SK-N-SH (cell line): ENCODE measurements around the gene ATG16L1. TPM values are rescaled to one million over a fixed set of nuclear protein-coding genes. Genes with fewer than 3 reads are reported as not detected.
A peak's percentile ranks its signal among the peaks of the same experiment; 100 is the strongest.

Experiments
- CTCF ChIA-PET: fragments of 300-600, 350-600 bp; formaldehyde crosslinking; extraction: SDS; loops from one replicate; lab custom pipeline; 2021; lab: Yijun Ruan, JAX
- POLR2A ChIA-PET: fragments of 350-600 bp; sonication (Branson Sonifier 250); formaldehyde crosslinking; extraction: SDS; loops from one replicate; lab custom pipeline; 2020; ENCODE audit warnings: antibody characterized with exemption, inconsistent platforms; lab: Yijun Ruan, JAX
- DNase-seq: peaks from one replicate; pipeline ENCODE4 v3.0.0; 2012
- H2AFZ ChIP-seq: fragments of 200-600 bp; sonication (generic); 2 replicates; pipeline ENCODE4 v1.8.1; 2016; ENCODE audit warnings: antibody characterized with exemption, mild to moderate bottlenecking, low read depth
- H3F3A ChIP-seq: fragments of 200-600 bp; sonication (generic); replicated peaks from 2 replicates; pipeline ENCODE3; 2016; ENCODE audit warnings: antibody characterized with exemption, mild to moderate bottlenecking; ENCODE audit not compliant: insufficient read depth
- H3K27ac ChIP-seq, 2 experiments: fragments of 200-500 bp in 1 of 2; fragments of 200-600 bp in 1 of 2; sonication (Bioruptor generic) in 1 of 2; sonication (generic), shearing (Covaris generic) in 1 of 2; 2 replicates each; pipeline versions ENCODE4 v1.5.1 to v1.6.1; 2014 to 2016; ENCODE audit warnings: low read depth in 2 of 2, inconsistent platforms in 1 of 2, low read length in 1 of 2, mild to moderate bottlenecking in 1 of 2, mixed read lengths in 1 of 2
- H3K27me3 ChIP-seq: fragments of 200-600 bp; sonication (generic), shearing (Covaris generic); 2 replicates; pipeline ENCODE4 v1.6.1; 2016; ENCODE audit warnings: mixed run types; ENCODE audit not compliant: insufficient read depth
- H3K36me3 ChIP-seq, 2 experiments: fragments of 200-500 bp in 1 of 2; fragments of 200-600 bp in 1 of 2; sonication (Bioruptor generic) in 1 of 2; sonication (generic) in 1 of 2; replicated peaks in 1 of 2; 2 replicates each; pipeline versions ENCODE3 to v1.5.1; 2014 to 2016; ENCODE audit warnings: low read length in 1 of 2, mild to moderate bottlenecking in 1 of 2; ENCODE audit not compliant: insufficient read depth in 2 of 2, control insufficient read depth in 1 of 2
- H3K4me1 ChIP-seq, 2 experiments: fragments of 200-500 bp in 1 of 2; fragments of 200-600 bp in 1 of 2; sonication (Bioruptor generic) in 1 of 2; sonication (generic), shearing (Covaris generic) in 1 of 2; 2 replicates each; pipeline versions ENCODE4 v1.5.1 to v1.6.1; 2014 to 2016; ENCODE audit warnings: low read depth in 1 of 2, low read length in 1 of 2, mixed run types in 1 of 2; ENCODE audit not compliant: insufficient read depth in 2 of 2, control insufficient read depth in 1 of 2
- H3K4me2 ChIP-seq: fragments of 200-600 bp; sonication (generic), shearing (Covaris generic); 2 replicates; pipeline ENCODE4 v1.6.1; 2017; ENCODE audit warnings: mixed run types
- H3K4me3 ChIP-seq, 2 experiments: fragments of 200-500 bp in 1 of 2; fragments of 200-600 bp in 1 of 2; sonication (Bioruptor generic) in 1 of 2; sonication (generic), shearing (Covaris generic) in 1 of 2; 2 replicates each; pipeline versions ENCODE4 v1.5.1 to v1.8.1; 2014 to 2016; ENCODE audit warnings: low read depth in 2 of 2, inconsistent platforms in 1 of 2, low read length in 1 of 2, mild to moderate bottlenecking in 1 of 2, mixed read lengths in 1 of 2, moderate library complexity in 1 of 2
- H3K79me2 ChIP-seq: fragments of 200-600 bp; sonication (generic); 2 replicates; pipeline ENCODE4 v1.8.1; 2017; ENCODE audit warnings: mild to moderate bottlenecking; ENCODE audit not compliant: insufficient read depth
- H3K9ac ChIP-seq: fragments of 200-600 bp; sonication (generic); 2 replicates; pipeline ENCODE4 v1.6.1; 2017; ENCODE audit warnings: mixed run types
- H3K9me2 ChIP-seq: fragments of 200-600 bp; sonication (generic); 2 replicates; pipeline ENCODE4 v1.6.1; 2017; ENCODE audit warnings: mixed run types
- H3K9me3 ChIP-seq: fragments of 200-600 bp; sonication (generic); 2 replicates; pipeline ENCODE4 v1.6.1; 2017; ENCODE audit warnings: mixed run types, mild to moderate bottlenecking, moderate library complexity
- H4K20me1 ChIP-seq: fragments of 200-600 bp; sonication (generic); 2 replicates; pipeline ENCODE4 v1.6.1; 2017; ENCODE audit warnings: mild to moderate bottlenecking, mixed run types; ENCODE audit not compliant: insufficient read depth
- CHD2 ChIP-seq: fragments of 150-350 bp; IDR thresholded peaks from 2 replicates; pipeline ENCODE4 v1.6.1; 2018; ENCODE audit warnings: low read length; ENCODE audit not compliant: partially characterized antibody
- CTCF ChIP-seq: fragments of 200-600 bp; sonication (generic); IDR thresholded peaks from 2 replicates; pipeline ENCODE4 v1.6.1; 2017; ENCODE audit warnings: antibody characterized with exemption, mild to moderate bottlenecking, moderate library complexity
- ELF1 ChIP-seq: IDR thresholded peaks from 2 replicates; pipeline ENCODE4 v1.4.0; 2012
- EP300 ChIP-seq, 2 experiments: IDR thresholded peaks; 2 replicates each; pipeline versions ENCODE4 v1.4.0 to v1.6.1; 2012; ENCODE audit warnings: borderline replicate concordance in 1 of 2, low read depth in 1 of 2, low read length in 1 of 2
- FOSL2 ChIP-seq: IDR thresholded peaks from 2 replicates; pipeline ENCODE4 v1.4.0; 2012; ENCODE audit warnings: low read depth, mild to moderate bottlenecking, moderate library complexity, borderline replicate concordance
- FOXJ3 ChIP-seq: sonication (generic); formaldehyde crosslinking; IDR thresholded peaks from 2 replicates; pipeline ENCODE4 v1.5.1; 2020; ENCODE audit warnings: mild to moderate bottlenecking, missing genetic modification reagents
- GABPA ChIP-seq: IDR thresholded peaks from 2 replicates; pipeline ENCODE4 v1.4.0; 2012; ENCODE audit warnings: low read depth, mild to moderate bottlenecking
- GATA2 ChIP-seq: sonication (generic); formaldehyde crosslinking; IDR thresholded peaks from 2 replicates; pipeline ENCODE4 v1.5.0; 2020; ENCODE audit warnings: mild to moderate bottlenecking, missing genetic modification reagents
- JUND ChIP-seq: IDR thresholded peaks from 2 replicates; pipeline ENCODE4 v1.4.0; 2012
- MXI1 ChIP-seq: IDR thresholded peaks from 2 replicates; pipeline ENCODE4 v1.6.1; 2012; ENCODE audit warnings: mild to moderate bottlenecking, low read depth, low read length, improper control_type of control experiment
- NFIC ChIP-seq: IDR thresholded peaks from 2 replicates; pipeline ENCODE4 v1.4.0; 2012; ENCODE audit warnings: borderline replicate concordance
- PBX3 ChIP-seq: IDR thresholded peaks from 2 replicates; pipeline ENCODE4; 2012
- RAD21 ChIP-seq: IDR thresholded peaks from 2 replicates; pipeline ENCODE4 v1.6.1; 2012; ENCODE audit warnings: mild to moderate bottlenecking, low read length
- REST ChIP-seq: IDR thresholded peaks from 2 replicates; pipeline ENCODE4 v1.6.1; 2012; ENCODE audit warnings: mild to moderate bottlenecking, low read depth, low read length, moderate library complexity
- RFX5 ChIP-seq: IDR thresholded peaks from 2 replicates; pipeline ENCODE4 v1.6.1; 2012; ENCODE audit warnings: mild to moderate bottlenecking, improper control_type of control experiment, low read length
- SIN3A ChIP-seq: IDR thresholded peaks from 2 replicates; pipeline ENCODE4 v1.6.1; 2012; ENCODE audit warnings: low read depth, mild to moderate bottlenecking, low read length, moderate library complexity, borderline replicate concordance
- SMC3 ChIP-seq: IDR thresholded peaks from 2 replicates; pipeline ENCODE4 v1.6.1; 2012; ENCODE audit warnings: low read depth, low read length, improper control_type of control experiment
- TCF12 ChIP-seq: IDR thresholded peaks from 2 replicates; pipeline ENCODE4 v1.4.0; 2012
- WGBS: methylation state at CpG from one replicate; pipeline ENCODE4 v1.1.6; 2017; ENCODE audit warnings: low lambda C conversion rate; 5-methylcytosine and 5-hydroxymethylcytosine counted together
- polyA plus RNA-seq, 3 experiments: library from polyadenylated mRNA; depleted of rRNA; stranded (reverse); fragments of >200 nt; gene quantifications; 2 replicates each; pipeline ENCODE4 v1.2.3, GENCODE V29; 2012

ATG16L1 gene
- polyA plus RNA-seq, 1 of the 3 experiments (the other 2 are of a cell fraction): 22.2 TPM

- no peak overlapping the region for H2AFZ ChIP-seq
- CTCF ChIA-PET: interaction anchor here (1.0 to 2.0 kb wide), 3 partner anchors 10 to 357 kb away, joined by 3 to 6 read pairs (median 3); no protein-coding TSS in a partner anchor
- no peak for TF ChIP-seq SIN3A
- TF ChIP-seq MXI1: no peak
- no peak for TF ChIP-seq PBX3
- TF ChIP-seq REST: no peak
- TF ChIP-seq CHD2: no peak
- TF ChIP-seq RFX5: no peak
- no peak for TF ChIP-seq NFIC
- no peak for TF ChIP-seq JUND
- no peak for TF ChIP-seq RAD21
- no peak for TF ChIP-seq EP300 (IDR thresholded peaks at IDR 0.05; ENCODE audit: borderline replicate concordance in 1 of 2, low read depth in 1 of 2, low read length in 1 of 2)
- TF ChIP-seq SMC3: no peak
- TF ChIP-seq FOXJ3 (CRISPR knock-in tag): no peak
- TF ChIP-seq CTCF: no peak
- no peak for TF ChIP-seq TCF12
- no peak for TF ChIP-seq ELF1
- TF ChIP-seq FOSL2: no peak
- no peak for TF ChIP-seq GATA2 (CRISPR knock-in tag)
- TF ChIP-seq GABPA: no peak
- H3F3A ChIP-seq: peaks cover 13% of the 10 kb centered on the region
- no peaks in the 10 kb centered on the region for H3K9me2 ChIP-seq
- POLR2A ChIA-PET: no interaction called here
- H3K4me1 ChIP-seq: peaks cover 4 to 30% of the 10 kb centered on the region in 2 experiments; a peak in 3 of 4 replicates
- DNase-seq: no peak
- no peaks in the 10 kb centered on the region for H3K9me3 ChIP-seq
- H4K20me1 ChIP-seq: peaks cover 13% of the 10 kb centered on the region; the same call in 1 of the 2 replicates
- 87% methylated on average over 8 of the region's 8 CpGs for WGBS
- H3K4me3 ChIP-seq: no peak overlapping the region
- H3K79me2 ChIP-seq: no peaks in the 10 kb centered on the region
- no peak overlapping the region for H3K9ac ChIP-seq
- no peak overlapping the region for H3K27ac ChIP-seq
- H3K4me2 ChIP-seq: 0 out of 2 replicates have a peak overlapping the region, but pooled peaks have one; percentile 68
- no peaks in the 10 kb centered on the region for H3K36me3 ChIP-seq
- H3K27me3 ChIP-seq: no peaks in the 10 kb centered on the region; the same call in 1 of the 2 replicates
Observed at GRCh38 chr2:233210281-233210680, 41.2 kb upstream of the ATG16L1 start.
